DND-41 (cell line): ENCODE results near the gene ATF2.

Experiments
- EZH2 ChIP-seq: IDR thresholded peaks from 3 replicates; pipeline ENCODE4 v1.6.1; 2012; ENCODE audit warnings: borderline replicate concordance, low read depth, mild to moderate bottlenecking, moderate library complexity, low read length, inconsistent platforms; ENCODE audit not compliant: severe bottlenecking
- TF ChIP-seq, protein P1 (sequence below): IDR thresholded peaks from 2 replicates; pipeline ENCODE4 v1.5.1; 2012; ENCODE audit warnings: borderline replicate concordance, low read length, moderate library complexity, mild to moderate bottlenecking; ENCODE audit not compliant: poor library complexity, severe bottlenecking; ENCODE audit errors: extremely low read depth

DNA sequence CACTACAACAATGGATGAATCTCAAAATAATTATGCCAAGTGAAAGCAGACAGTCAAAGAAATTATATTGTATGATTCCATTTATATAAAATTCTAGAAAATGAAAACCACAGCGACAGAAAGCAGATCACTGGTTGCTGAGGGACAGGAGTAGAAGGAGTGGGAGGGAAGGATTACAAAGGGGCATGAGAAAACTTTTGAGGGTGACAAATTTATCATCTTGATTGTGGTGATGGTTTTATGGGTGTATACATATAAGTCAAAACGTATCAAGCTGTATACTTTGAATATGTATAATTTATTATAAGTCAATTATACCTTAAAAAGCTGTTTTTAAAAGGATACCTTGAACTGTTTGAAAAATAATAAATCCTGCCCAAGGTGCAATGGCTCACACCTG lies 27.7 kb downstream of the ATF2 start:
- TF ChIP-seq, protein P1, sequence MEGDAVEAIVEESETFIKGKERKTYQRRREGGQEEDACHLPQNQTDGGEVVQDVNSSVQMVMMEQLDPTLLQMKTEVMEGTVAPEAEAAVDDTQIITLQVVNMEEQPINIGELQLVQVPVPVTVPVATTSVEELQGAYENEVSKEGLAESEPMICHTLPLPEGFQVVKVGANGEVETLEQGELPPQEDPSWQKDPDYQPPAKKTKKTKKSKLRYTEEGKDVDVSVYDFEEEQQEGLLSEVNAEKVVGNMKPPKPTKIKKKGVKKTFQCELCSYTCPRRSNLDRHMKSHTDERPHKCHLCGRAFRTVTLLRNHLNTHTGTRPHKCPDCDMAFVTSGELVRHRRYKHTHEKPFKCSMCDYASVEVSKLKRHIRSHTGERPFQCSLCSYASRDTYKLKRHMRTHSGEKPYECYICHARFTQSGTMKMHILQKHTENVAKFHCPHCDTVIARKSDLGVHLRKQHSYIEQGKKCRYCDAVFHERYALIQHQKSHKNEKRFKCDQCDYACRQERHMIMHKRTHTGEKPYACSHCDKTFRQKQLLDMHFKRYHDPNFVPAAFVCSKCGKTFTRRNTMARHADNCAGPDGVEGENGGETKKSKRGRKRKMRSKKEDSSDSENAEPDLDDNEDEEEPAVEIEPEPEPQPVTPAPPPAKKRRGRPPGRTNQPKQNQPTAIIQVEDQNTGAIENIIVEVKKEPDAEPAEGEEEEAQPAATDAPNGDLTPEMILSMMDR: no peak
- no peak for TF ChIP-seq EZH2
